HG03097 (cell line): Measurements from ENCODE around the gene HACL1.

Experiments
- ATAC-seq: cut with Tn5 transposase; IDR thresholded peaks from one replicate; pipeline ENCODE4 v1.9.1; 2021; ENCODE audit not compliant: unreplicated experiment, low FRiP score

Gene HACL1

DNA sequence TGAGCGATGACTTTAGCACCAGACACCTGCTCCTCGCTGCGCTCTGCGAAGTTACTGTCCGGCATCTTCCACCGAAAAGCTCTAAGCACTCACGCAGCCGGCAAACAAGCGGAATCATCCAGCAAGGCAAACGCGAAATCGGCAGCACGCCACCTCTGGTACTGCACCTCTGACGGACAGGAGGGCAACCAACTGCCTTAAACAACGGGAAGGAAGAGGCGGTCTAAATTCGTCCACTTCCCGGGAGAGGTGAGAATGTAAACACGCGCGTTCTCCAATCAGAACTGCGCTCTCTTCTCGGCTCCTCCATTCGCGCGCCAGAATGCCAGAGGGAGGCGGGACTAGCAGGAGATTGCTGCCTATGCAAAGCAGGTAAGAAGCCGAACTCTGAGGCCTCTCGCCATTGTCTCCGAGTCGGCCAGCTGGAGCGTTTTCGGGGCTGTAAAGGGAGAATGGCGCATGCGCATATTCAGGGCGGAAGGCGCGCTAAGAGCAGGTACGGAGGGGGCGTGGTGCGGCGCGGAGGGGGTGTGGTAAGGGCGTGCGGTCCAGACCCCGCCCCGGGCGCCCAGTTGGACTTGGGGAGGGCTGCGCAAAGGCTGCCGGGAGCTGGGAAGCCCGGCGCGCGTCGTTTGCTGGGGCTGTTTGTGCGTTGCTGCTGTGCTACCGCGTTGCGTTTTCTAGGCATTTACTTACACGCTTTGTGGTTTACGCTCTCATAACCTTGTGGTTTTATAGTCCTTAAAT is at the start of gene HACL1, which contains the start of gene BTD:
Gene HACL1, minus strand, starts transcription at position 171 of the 747 bp plus-strand sequence. Its CDS starts 106 bp downstream, at position 65.
Gene BTD, plus strand, starts transcription at position 347 of the 747 bp plus-strand sequence. CDS start 33,695 bp downstream, outside the sequence.
- ATAC-seq, result peak; percentile 89

DNA sequence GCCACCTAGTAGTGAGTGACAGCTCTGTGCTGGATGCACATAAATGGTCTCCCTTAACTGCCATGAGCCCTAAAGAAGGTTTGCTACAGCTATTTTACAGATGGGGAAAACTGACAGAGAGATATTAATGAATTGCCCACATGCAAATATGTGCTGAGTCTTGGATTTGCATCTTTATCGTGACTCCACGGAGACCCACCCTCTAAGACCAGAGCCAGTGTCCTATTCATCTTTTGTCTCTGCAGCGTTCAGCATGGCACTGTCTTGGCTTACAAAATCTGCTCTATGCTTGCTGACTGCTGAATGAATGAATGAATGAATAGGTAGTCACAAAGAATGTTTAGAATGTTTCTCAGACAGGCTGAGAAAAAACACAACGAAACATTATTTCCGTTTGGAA is 48.5 kb upstream of the HACL1 start:
- ATAC-seq, result no peak

DNA sequence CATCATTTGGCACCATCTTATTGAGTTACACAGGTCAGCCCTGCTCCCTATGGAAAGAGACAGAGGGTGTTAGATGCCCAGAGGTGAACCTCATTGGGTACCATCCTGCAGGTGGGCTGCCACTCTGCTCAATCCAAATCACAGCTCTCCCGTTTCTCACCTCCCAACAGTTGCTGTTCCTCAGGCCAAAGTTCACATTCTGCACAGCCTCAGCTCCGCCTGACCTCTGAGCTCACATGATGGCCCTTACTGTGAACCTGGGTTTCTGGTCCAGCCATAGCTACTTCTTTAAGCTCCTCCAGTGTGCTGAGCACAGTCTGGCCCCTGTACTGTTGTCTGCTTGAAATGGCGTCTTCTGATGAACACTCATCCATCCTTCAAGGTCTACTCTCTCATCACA is 48.0 kb upstream of the HACL1 start:
- ATAC-seq, result no peak

DNA sequence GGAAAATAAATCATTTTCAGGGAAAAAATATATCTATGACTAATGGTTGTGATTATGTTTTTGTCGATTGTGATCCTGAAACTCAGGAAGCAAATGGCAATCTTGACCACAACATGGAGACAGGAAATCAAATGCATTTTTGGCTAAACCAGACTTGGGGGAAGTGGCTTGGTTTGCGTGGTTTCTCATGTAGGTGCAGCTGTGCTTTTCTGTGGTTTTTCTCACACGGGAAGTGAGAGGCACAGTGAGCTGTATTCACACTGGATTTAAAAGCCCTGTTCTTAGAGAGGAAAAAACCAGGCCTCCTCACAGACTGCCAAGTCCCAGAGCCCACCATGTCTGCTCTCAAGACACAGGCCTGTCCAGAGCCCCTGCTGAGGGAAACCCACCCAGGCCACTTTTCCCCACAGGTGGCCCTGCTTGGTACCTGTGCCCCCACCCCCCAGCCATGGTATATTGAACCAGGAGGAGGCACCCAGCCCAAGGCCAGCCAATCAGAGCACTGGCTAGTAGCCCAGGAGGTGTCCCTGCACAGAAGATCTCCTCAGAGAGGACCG is 46.3 kb upstream of the HACL1 start:
- peak; percentile 87 for ATAC-seq

DNA sequence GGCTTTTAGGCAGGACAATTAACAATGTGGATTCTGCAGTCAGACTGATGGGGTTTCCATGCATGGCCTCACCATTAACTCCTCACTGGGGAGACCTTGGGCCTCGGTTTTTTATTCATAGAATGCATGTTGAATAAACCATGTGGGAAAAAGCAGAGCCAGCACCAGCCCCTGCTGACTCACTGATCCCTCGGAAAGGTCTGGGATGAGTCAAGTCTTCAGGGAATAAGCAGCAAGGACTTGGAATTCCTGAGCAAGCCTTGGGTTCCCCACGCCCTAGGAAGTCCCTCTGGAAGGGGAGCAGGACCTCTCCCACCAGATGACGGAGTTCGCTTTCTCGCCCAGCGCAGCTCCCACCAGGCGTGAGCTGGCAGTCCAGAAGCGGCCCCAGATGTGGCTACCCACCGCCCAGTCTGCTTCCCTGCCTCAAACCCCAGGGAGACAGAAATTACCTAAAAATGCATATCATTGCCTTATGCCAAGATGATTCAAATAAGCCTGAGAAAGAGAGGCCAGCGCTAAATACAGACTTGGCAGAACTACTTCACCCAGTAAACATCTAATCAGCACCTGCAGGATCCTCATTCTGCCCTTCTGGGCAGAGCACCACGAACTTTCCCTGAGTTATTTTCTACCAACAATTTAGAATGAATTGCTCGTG is 45.6 kb upstream of the HACL1 start:
- ATAC-seq, result no peak

DNA sequence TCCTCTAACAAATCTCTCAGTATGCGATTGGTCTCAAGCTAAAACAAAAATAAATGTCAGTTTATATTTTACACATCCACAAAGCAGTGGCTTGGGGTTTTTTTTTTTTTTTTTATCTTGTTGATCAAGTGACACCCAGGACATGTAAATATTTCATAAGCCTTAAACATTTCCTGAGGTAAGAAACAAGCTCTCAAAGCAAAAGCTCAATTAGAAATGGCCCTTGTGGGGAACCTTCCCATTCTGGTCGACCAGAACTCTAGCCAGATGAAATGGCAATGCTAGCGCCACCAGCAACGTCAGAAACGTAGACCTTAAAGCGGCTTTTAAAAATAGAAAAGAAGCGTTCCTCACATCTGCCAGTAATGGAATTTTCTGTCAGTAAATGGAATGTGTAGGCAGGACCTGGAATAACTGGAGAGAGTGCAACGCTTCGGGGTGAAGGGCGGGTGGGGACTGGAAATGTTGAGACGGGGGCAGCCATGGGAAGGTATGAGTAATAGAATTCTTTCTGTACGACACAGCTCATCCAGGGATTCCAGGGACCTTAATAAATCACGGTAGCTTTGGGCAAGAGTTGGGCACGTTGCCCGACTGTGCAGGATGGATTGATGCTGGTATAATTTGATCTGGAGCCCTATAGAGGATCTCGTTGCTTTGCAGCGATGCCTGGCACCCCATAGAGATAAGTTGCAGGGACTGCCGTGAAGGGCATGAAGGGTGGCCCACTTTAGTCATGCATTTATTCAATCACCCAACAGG is 44.6 kb upstream of the HACL1 start:
- ATAC-seq, result no peak

DNA sequence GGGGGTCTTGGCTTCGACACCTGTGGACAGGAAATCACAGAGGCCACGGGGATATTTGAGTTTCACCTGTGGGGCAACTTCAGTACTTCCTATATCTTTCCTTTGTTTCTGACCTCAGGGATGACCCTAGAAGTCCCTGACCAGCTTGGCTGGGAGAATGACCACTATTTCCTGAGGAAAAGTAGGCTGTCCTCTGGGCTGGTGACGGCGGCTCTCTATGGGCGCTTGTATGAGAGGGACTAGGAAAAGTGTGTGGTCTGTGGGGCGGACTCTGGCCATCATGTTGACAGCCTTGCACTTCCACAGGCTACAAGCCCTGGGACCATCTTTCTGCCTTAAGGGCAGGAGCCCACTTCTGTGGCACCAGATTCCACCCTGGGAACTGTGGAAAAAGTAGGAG is 43.9 kb upstream of the HACL1 start:
- no peak for ATAC-seq

DNA sequence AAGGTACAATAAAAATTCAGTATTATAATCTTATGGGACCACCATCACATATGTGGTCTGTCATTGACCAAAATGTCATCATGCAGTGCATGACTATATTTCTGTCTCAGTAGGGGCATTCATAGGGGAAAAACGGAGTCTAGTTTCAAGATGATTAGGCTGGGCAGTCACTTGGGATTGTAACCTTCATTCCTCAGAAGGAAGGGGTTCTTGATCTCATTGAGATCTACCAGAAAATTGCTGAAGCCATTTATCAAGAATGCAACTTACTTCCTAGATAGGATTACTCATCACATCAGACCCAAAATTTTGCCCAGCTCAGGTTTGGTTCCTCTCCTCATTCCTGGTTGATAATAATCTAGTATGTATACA is 37.5 kb upstream of the HACL1 start:
- ATAC-seq, result no peak

DNA sequence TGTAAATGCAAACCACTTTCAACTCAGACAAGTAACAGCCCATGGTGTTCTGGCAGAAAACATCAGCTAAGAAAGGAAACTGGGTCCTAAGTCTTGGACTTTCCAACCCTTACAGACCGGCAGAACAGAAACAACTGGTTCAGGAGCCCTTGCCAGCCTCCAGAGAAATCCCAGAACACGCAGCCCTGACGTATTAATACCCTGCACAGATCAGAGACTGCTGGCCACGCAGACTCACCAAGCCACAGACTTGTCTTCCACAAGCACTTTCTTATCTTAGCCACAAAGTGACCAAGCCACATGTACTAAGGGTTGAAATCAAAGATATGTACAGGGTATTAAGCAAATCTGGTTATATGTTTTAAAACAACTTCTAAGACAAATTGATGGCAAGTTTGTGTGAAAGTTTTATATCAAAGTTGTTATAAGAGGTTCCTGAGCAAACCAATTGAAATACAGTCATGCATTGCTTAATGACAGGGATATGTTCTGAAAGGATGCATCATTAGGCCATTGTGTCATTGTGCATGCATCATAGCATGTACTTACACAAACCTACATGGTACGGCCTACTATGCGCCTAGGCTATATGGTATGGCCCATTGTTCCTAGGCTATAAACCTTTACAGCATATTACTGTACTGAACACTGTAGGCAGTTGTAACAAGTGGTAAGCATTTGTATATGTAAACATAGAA is 37.0 kb upstream of the HACL1 start:
- ATAC-seq, result no peak

DNA sequence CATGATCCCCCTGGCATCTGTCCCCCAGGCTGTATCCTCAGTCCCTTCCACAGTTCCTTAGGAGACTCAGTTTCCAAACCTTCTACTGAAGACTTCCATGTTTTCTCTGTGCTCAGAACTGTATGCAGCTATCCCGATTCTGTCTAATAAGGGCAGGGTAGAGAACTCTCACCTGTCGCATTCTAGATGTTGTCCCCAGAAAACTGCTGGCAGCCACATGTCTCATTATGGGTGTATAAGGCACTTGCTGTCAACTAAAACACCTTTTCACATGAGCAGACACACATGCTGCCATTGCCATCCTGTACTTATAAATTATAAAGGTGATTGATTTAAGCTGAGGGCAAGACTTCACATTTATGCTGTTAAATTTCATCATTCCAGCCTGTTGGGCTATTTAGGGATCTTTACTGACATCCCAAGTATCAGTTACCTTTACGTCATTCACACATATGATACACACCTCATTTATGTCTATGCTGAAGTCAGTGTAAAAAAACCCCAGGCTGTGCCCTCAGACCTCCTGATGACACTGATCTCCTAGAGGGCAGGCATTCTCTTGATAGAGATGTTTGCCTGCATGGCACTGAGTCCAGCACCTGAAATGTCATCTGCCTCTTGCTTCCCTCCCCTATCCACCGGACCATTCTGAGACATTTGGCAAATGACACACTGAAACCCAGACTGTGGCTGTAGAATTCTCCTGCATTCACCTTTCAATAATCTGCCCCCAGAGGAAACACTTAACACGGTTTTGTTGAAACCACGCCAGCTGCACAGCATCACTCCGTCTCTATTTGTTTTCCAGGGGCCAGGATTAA is 36.0 kb upstream of the HACL1 start:
- peak; percentile 37 for ATAC-seq

DNA sequence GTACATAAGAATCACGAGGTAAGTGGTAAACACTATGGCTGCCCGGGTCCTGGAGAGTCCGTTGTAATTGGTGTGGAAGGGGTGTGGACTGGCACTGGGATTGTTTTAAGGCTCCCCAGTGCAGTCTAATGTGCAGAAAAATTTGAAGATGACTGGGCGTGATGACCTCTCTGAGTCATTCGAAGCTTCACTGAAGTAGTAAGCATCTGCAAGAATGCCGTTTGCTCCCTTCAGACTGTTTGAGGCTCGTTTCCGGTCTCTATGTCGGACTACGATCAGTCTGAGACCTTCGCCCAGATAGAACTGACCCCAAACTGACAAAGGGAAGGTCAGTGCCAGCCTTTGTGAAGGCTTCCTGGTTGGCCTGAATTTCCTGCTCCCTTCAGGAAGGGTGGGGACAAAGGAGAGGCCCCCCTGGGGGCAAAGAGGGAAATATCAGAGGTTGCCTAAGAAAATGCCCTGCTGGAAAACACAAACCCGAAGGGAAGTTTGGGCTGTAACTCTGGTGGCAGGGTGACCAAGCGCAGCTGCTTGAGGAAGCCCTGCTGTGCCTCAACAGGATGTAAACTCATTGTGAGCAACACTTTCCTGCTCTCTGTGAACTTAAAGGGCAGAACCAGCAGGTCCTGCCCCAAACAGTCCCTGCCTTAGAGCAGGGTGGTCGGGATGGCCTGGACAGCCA is 34.8 kb upstream of the HACL1 start:
- ATAC-seq, result no peak

DNA sequence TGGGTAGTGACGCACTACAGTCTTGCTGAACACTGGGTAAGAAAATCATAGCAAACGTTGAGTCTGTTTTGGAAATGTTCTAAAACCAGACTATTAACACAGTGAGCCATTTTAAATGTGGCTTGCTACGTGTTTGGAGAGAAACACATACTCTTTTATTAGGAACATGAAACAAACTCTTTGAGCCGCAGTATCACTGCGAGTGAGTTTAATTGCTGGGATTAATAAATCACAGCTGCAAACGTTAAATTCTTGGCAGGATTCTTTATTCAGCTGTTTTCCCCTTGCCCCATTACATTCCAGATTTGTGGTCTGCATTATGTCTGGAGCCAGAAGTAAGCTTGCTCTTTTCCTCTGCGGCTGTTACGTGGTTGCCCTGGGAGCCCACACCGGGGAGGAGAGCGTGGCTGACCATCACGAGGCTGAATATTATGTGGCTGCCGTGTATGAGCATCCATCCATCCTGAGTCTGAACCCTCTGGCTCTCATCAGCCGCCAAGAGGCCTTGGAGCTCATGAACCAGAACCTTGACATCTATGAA is 33.8 kb upstream of the HACL1 start:
- ATAC-seq, result no peak

DNA sequence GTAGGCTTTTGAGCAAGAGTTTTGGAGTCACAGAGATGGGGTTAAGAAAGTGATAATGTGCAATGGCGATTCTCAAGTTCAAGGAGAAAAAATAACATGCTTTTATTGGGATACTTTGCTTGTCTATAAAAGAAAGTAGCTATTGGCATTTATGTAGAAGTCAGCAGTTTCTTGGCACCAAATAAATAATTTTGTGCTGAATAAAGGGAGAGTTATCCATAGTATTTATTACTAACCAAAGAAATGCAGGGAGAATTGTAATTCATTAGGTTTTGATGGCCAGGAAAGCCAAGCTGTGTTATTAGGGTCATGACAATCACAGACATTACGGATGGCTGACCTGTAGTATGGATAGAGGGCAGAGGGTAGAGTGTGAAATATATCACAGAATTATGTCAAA is 33.3 kb upstream of the HACL1 start:
- ATAC-seq, result no peak

DNA sequence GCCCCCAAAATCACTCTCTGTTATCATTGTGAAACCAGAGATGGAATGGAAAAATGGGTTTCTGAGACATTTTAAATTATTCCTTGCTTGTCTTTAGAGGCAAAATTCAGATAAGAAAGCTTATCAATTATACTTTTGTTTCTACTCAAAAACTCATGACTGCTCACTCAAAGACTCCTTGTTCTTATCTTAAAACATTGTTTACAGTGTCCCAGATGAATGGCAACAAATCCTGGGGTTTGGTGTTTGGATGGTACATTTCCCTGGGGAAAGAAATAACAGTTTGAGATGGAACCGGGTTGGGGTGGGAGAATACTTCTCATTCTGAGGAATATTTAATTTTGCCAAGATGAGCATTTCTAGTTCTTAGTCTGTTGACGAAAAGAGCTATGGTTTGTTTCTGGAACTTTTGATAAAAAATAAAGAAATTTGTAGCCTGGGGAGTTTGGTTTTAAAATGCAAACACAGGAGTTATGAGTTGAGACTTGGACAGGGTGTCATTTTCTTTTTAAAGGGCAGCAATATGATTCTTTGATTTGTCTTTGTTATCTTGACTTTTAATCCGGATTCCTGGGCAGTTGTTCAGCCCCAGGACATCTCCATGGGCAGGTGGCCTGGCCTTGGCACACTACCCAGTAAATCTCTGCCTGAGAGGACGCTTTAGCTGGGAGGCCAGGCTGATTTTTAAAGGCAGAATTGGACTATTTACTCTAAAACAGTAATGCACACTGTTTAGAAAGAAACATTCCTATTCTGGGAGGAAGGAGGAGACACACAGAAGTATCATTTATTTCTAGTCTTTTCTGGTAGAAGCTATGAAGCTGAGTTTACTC is 32.6 kb upstream of the HACL1 start:
- no peak for ATAC-seq

DNA sequence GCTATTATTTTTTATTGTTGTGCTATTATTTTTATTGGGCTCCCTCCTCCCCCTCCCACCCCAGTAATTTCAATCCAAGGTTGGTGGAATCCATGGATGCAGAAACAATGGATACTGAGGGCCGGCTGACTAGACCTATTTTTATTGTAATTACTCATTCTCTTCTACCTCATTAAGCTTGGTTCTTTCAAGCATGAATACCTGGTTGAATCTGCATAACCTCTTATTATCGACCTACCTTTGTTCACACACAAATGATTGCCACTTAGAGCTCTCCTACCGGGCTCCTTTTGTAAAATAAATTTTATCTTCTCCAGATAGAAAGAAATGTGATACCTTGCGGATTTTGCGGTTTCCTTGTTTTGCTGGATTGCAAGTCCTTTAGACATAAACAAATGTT is 31.8 kb upstream of the HACL1 start:
- no peak for ATAC-seq

DNA sequence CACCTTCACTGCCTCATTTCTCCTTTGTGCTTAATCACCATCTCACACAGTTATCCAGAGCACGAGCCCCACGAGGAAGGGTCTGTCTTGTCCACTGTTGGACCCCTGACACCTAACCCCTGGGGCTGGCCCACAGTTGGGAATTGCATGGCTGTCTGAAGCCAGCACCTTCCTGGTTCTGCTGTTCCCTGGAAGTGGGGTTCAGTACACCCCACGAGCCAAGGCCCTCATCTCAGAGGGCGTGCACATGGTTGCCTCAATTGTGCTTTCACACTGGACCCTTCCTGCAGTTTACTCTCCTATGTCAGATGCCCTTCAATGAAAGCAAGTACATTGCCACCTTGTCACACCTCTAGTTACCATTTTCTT is 30.8 kb upstream of the HACL1 start:
- no peak for ATAC-seq

DNA sequence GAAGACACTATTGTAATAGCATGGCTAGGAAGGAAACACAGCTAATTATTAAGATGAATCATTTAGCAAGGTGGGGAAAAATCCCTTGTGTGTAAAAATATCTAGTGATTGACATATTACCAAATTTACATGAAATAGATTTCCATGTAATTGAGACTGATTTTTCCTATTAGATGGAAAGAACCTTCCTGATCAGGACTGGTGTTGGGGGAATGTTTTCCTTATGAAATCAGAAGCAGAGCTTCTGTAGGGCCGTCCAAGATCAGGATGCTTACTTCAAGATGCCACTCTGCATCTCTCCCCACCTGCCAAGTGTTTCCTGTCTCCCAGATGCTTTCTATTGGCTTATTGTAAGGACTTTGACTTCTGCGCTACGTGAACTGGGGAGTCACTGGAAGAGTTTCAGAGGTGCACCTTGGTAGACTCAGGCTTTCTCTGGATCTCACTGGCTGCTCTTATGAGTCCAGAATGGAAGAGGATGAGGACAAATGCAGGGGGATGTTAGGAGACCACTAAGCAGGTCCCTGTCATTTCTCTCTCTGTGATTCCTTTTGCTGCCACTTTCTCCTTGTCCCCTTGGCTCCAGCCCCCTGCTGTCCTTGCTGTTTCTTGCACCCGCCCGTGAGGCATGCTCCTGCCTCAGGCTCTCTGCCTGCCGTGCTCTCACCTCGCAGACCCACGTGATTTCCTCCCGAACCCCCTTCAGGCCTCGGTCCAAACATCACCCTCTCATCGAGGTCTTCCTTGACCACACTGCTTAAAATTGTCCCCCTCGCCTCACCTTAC is 30.2 kb upstream of the HACL1 start:
- no peak for ATAC-seq
